ENCODE data around the gene LAMC3.
"Not testable (repeated sequence)": the region's sequence is repeated elsewhere in the genome, so short reads cannot be mapped to it uniquely, and the experiment has no call there.

The LAMC3 gene

GRCh38 chr9:131112374-131113154, 103.6 kb downstream of the LAMC3 start:
- no peak overlapping the region for H3K4me3 ChIP-seq (ENCODE audit: low read depth, low read length)
- TF ChIP-seq CTCF (IDR thresholded peaks at IDR 0.05; ENCODE audit: borderline replicate concordance, insufficient read depth, low read depth, low read length), result no peak

GRCh38 chr9:131113655-131114054, 104.7 kb downstream of the LAMC3 start:
- TF ChIP-seq CTCF (IDR thresholded peaks at IDR 0.05; ENCODE audit: borderline replicate concordance, insufficient read depth, low read depth, low read length), result no peak
- no peak overlapping the region for H3K4me3 ChIP-seq (ENCODE audit: low read depth, low read length)

DNA sequence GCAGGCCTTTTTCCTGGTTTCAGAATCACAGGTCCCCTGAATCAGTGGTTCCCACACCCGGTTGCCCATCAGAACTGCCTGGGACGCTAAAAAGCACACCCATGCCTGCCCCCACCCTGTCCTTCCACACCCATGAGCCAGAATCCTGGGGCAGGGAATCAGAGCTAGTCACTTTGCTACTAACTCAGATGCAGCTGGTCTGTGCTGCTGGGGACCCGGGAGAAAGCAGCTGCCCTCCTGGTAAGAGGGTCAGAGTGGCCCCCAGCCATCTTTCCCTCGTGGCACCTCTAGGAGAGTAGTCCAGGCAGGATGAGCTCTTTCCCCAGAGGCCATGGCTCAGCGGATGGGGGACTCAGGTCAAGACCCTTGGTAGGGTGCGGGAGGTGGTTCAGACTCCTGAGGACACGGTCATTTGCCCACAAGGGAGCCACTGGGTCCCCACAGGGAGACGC, 105.1 kb downstream of the LAMC3 start:
- TF ChIP-seq CTCF (IDR thresholded peaks at IDR 0.05; ENCODE audit: borderline replicate concordance, insufficient read depth, low read depth, low read length), result no peak
- no peak overlapping the region for H3K4me3 ChIP-seq (ENCODE audit: low read depth, low read length)

- not testable (repeated sequence) for H3K4me3 ChIP-seq (ENCODE audit: low read depth, low read length)
Observed at GRCh38 chr9:131115360-131115742, 106.4 kb downstream of the LAMC3 start.

- TF ChIP-seq CTCF (IDR thresholded peaks at IDR 0.05; ENCODE audit: borderline replicate concordance, insufficient read depth, low read depth, low read length), result no peak
- no peak overlapping the region for H3K4me3 ChIP-seq (ENCODE audit: low read depth, low read length)
Observed at GRCh38 chr9:131116281-131117120, 107.5 kb downstream of the LAMC3 start.

DNA sequence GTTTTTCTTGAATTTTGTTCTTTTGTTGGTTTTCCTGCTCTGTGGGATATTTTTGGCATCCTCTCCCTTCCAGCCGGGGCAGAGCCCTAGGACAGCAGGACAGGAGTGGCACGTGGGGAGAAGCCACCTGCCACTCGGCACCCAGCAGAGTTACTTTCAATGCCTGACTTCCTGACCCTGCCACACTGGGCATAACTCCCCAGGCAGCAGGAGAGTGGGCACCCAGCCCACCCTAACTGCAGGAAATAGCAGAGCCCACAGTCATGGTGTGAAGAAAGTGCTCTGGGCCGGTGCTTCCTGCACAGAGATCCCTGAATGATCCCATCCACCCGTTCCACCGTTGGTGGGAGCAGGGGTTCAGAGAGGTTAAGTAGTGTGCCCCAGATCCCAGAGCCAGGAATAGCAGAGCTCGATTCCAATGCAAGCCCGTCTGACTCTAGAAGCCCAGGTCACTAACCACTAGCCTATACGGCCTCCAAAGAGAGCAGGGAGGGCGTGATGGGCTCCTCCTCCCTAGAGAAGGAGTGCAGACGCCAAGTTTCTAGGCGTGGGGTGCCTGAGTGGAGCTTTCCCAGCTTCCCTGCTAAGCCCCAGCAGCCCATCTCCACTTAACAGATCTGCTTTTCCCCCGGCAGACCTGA, 108.3 kb downstream of the LAMC3 start:
- H3K4me3 ChIP-seq (ENCODE audit: low read depth, low read length), result no peak overlapping the region
- TF ChIP-seq CTCF (IDR thresholded peaks at IDR 0.05; ENCODE audit: borderline replicate concordance, insufficient read depth, low read depth, low read length), result no peak

- H3K4me3 ChIP-seq (ENCODE audit: low read depth, low read length), result no peak overlapping the region
- TF ChIP-seq CTCF (IDR thresholded peaks at IDR 0.05; ENCODE audit: borderline replicate concordance, insufficient read depth, low read depth, low read length), result no peak
Observed at GRCh38 chr9:131117762-131118145, 108.8 kb downstream of the LAMC3 start.
